ENCODE data around the gene MYOZ3.

The MYOZ3 gene

DNA sequence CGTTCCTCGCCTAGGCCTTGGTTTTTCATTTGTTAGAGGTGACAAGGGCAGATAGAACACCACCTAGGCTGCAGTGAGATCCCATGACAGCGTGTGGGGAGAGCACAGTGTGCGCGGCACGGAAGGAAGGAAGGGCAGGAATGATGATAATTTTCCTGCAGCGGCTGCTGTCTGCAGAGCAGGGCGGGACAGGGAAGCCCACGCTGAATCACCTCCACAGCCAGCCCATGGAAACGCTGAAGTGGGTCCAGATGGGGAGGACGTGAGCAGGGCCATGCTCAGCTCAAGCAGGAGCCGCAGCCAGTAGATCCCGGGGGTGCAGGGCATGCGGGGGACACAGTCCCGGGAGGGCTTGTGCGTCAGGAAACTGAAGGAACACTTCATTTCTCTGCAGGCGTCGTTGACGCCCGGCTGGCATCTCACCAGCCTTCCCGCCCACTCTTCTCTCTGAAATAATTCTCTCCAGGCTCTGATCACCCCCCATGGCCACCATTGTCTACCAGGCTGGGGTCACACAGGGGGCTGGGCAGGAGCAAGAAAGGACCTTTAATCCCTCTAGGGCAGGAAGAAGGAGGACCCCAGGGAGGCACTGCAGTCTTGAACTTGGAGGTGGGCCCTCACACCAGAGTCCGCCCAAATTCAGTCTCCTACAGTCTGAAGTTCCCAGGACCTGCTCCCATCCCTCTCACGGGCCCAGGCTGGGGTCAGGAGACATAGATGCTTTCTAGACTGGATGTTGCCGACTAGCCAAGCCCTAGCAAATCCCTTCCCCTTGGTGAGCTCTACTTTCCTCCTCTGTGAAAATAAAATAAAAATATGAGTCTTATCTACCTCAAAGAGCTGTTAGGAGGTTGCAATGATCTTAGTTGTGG is 41.5 kb upstream of the MYOZ3 start:
- no peaks in the 10 kb centered on the region for H3K36me3 ChIP-seq (ENCODE audit: insufficient read depth, low read length)
- no peak overlapping the region for H3K9ac ChIP-seq (ENCODE audit: low read length)
- no peaks in the 10 kb centered on the region for H3K27me3 ChIP-seq (ENCODE audit: control insufficient read depth in 1 of 2, insufficient read depth in 2 of 2, low read length in 2 of 2)
- H3K27ac ChIP-seq (ENCODE audit: low read depth, low read length) = no peak overlapping the region
- H3K4me1 ChIP-seq (ENCODE audit: insufficient read depth, low read length) = peaks cover 48% of the 10 kb centered on the region
- no peak overlapping the region for H3K4me3 ChIP-seq (ENCODE audit: low read depth in 1 of 2, low read length in 2 of 2)
- H3K9me3 ChIP-seq (ENCODE audit: low read length) = no peaks in the 10 kb centered on the region

DNA sequence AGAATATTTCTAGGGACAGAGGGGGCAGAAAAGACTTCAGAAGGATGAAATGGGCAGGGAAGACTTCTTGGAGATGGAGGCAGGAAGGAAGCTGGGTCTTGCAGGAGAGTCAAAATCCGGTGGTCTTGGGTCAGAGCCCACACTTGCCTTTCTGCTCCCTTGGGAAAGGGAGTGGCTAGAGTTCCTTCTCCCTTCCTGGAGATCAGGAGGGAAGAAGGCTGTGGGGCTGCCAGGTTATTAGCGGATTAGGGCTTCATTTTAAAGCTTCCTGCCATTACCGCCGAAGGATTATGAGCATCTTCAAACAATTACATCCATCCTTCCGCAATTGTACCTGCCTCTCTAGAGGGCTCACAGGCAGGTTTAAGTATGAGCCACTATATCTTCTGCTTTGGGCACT is 39.8 kb upstream of the MYOZ3 start:
- Histone ChIP-seq H3K4me1 (ENCODE audit: insufficient read depth, low read length) (peaks cover 43% of the 10 kb centered on the region), H3K27ac (ENCODE audit: low read depth, low read length) (no peak overlapping the region), H3K36me3 (ENCODE audit: insufficient read depth, low read length) (no peaks in the 10 kb centered on the region), H3K4me3 (ENCODE audit: low read depth in 1 of 2, low read length in 2 of 2) (no peak overlapping the region), H3K9me3 (ENCODE audit: low read length) (no peaks in the 10 kb centered on the region), H3K27me3 (ENCODE audit: control insufficient read depth in 1 of 2, insufficient read depth in 2 of 2, low read length in 2 of 2) (peaks cover 0 to 9% of the 10 kb centered on the region in 2 donors), H3K9ac (ENCODE audit: low read length) (no peak overlapping the region)

DNA sequence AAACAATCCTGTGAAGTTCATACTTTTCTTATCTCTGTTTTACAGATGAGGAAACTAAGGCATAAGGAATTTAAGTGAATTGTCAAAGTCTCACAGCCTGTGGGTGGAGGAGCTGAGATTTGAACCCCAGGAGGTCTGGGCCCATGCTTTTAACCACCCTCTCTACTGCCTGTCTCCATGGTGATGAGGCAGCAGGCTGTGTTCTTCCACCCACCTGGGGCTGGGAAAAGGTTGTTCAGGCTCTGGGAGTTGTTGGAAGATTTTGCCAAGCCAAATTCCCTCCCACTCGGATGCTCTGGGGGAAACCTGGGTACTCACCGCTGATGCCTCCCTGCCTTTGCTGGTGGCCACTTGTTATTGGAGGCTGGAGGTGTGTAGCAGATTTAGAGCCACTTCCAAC is 38.9 kb upstream of the MYOZ3 start:
- Histone ChIP-seq H3K36me3 (ENCODE audit: insufficient read depth, low read length) (no peaks in the 10 kb centered on the region), H3K27ac (ENCODE audit: low read depth, low read length) (no peak overlapping the region), H3K4me3 (ENCODE audit: low read depth in 1 of 2, low read length in 2 of 2) (no peak overlapping the region), H3K9ac (ENCODE audit: low read length) (no peak overlapping the region), H3K9me3 (ENCODE audit: low read length) (no peaks in the 10 kb centered on the region), H3K27me3 (ENCODE audit: control insufficient read depth in 1 of 2, insufficient read depth in 2 of 2, low read length in 2 of 2) (peaks cover 0 to 9% of the 10 kb centered on the region in 2 donors), H3K4me1 (ENCODE audit: insufficient read depth, low read length) (peaks cover 47% of the 10 kb centered on the region)

DNA sequence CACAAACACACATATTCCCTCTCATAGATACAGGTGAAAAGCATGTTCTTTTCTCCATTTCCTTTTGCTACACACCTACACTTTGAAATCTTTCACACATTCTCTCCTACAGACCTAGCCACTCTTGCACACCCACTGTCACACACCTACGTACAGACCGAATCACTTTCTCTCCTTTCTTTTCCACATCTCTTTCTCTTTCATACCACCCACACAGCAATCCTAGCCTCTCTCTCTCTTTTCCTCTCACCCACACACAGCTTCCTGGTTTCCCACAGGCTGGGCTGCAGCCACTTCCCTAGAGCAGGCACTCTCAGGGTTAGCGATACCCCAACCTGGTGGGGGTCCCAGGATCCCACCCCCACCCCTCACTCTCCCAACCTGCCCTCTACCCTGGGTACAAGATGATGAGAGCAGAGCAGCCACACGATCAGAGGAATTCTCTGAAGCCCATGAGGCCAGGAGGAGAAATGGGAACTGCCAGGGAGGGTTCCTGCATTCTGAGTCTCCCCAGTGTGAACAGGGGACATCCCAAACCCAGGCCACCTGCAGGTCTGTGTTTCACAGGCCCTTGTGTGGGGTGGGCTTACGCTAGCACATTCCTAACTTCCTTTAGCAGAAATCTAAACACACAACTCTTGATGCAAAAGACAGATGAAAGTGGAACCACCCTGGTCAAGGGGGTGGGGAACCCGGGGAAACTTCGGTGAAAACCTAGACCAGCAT is 37.7 kb upstream of the MYOZ3 start:
- Histone ChIP-seq H3K9ac (ENCODE audit: low read length) (no peak overlapping the region), H3K27me3 (ENCODE audit: control insufficient read depth in 1 of 2, insufficient read depth in 2 of 2, low read length in 2 of 2) (peaks cover 0 to 9% of the 10 kb centered on the region in 2 donors), H3K4me1 (ENCODE audit: insufficient read depth, low read length) (peaks cover 50% of the 10 kb centered on the region), H3K27ac (ENCODE audit: low read depth, low read length) (no peak overlapping the region), H3K36me3 (ENCODE audit: insufficient read depth, low read length) (no peaks in the 10 kb centered on the region), H3K4me3 (ENCODE audit: low read depth in 1 of 2, low read length in 2 of 2) (no peak overlapping the region), H3K9me3 (ENCODE audit: low read length) (no peaks in the 10 kb centered on the region)

DNA sequence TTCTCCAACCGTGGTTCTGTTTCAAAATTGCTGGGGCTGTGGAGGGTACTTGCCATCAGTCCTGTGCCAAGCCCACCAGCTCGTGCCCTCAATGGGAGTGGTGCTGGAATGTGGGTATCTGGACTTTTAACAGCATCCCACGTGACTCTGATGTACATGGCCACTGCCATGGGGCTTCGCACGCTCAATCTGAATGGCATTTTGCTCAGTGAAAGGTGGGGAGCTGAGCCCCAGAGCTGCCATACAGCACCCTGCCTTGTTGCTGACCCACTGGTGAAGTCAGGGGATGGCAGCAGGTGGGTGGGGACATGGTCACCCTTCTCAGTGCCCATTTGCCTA is 37.2 kb upstream of the MYOZ3 start:
- Histone ChIP-seq H3K4me1 (ENCODE audit: insufficient read depth, low read length) (peaks cover 44% of the 10 kb centered on the region), H3K27ac (ENCODE audit: low read depth, low read length) (no peak overlapping the region), H3K27me3 (ENCODE audit: control insufficient read depth in 1 of 2, insufficient read depth in 2 of 2, low read length in 2 of 2) (peaks cover 0 to 9% of the 10 kb centered on the region in 2 donors), H3K4me3 (ENCODE audit: low read depth in 1 of 2, low read length in 2 of 2) (no peak overlapping the region), H3K9ac (ENCODE audit: low read length) (no peak overlapping the region), H3K9me3 (ENCODE audit: low read length) (no peaks in the 10 kb centered on the region), H3K36me3 (ENCODE audit: insufficient read depth, low read length) (no peaks in the 10 kb centered on the region)

DNA sequence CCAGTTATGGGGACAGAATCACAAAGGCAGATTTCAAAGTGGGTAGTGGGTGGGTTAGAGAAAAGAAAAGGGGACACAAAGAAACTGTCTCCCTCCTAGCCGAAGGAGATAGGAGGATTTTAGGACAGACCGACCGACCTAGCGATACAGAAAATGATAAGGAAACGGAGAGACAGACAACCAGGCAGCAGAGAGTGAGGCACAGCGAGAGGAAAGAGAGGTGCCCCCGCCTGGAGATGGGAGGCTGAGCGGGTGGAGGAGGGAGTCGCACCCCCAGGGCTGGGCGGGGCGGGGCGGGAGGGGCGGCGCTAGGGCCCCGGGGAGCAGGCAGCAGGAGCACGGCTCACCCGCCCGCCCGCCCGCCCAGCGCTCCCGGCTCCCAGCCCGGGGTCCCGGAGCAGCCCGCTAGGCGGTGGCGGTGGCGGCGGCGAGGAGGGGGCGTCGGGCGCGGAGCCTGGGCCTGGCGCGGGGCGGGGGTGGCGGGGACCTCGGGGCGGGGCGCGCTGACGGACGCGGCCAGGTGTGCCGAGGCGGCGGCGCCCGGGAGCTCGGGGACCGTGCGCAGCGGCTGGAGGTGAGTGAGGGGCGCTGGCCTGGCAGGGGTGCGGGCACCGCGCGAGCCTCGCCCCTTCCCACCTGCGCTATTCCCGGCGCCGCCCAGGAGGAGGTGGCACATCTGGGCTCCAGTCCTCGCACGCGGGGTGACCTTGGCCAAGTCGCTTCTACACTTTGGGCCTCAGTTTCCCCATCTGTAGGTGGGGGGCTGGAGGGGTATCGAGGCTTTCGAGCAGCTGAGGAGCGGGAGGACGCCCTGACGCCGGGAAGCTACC is 36.5 kb upstream of the MYOZ3 start:
- Histone ChIP-seq H3K36me3 (ENCODE audit: insufficient read depth, low read length) (no peaks in the 10 kb centered on the region), H3K27ac (ENCODE audit: low read depth, low read length) (peak overlapping the region; percentile 61), H3K4me1 (ENCODE audit: insufficient read depth, low read length) (peaks cover 41% of the 10 kb centered on the region), H3K27me3 (ENCODE audit: control insufficient read depth in 1 of 2, insufficient read depth in 2 of 2, low read length in 2 of 2) (peaks cover 0 to 9% of the 10 kb centered on the region in 2 donors), H3K9me3 (ENCODE audit: low read length) (no peaks in the 10 kb centered on the region), H3K9ac (ENCODE audit: low read length) (peak overlapping the region; percentile 75), H3K4me3 (ENCODE audit: low read depth in 1 of 2, low read length in 2 of 2) (peak overlapping the region; percentile 65 to 84)

DNA sequence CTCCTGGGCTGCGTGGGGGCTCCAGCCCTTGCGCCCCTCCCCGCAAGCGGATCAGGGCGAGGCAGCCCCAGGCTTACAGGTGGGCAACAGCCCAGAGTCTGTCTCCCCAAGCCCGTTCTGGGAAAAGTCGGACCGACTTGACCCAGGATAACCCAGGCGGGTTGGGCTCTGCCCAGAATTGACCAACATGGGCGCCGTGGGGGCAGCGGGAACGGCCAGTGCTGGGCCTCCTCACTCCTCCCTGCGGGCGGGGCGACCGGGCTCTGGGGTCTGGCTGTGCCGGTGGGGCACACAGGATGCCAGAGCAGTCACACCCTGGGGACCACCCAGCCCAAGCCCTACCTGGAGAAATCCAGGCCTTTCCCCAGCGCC is 35.9 kb upstream of the MYOZ3 start:
- Histone ChIP-seq H3K27ac (ENCODE audit: low read depth, low read length) (peak overlapping the region; percentile 61), H3K27me3 (ENCODE audit: control insufficient read depth in 1 of 2, insufficient read depth in 2 of 2, low read length in 2 of 2) (peaks cover 0 to 9% of the 10 kb centered on the region in 2 donors), H3K9ac (ENCODE audit: low read length) (peak overlapping the region; percentile 75), H3K36me3 (ENCODE audit: insufficient read depth, low read length) (no peaks in the 10 kb centered on the region), H3K9me3 (ENCODE audit: low read length) (no peaks in the 10 kb centered on the region), H3K4me3 (ENCODE audit: low read depth in 1 of 2, low read length in 2 of 2) (peak overlapping the region; percentile 65 to 84), H3K4me1 (ENCODE audit: insufficient read depth, low read length) (peaks cover 37% of the 10 kb centered on the region)

DNA sequence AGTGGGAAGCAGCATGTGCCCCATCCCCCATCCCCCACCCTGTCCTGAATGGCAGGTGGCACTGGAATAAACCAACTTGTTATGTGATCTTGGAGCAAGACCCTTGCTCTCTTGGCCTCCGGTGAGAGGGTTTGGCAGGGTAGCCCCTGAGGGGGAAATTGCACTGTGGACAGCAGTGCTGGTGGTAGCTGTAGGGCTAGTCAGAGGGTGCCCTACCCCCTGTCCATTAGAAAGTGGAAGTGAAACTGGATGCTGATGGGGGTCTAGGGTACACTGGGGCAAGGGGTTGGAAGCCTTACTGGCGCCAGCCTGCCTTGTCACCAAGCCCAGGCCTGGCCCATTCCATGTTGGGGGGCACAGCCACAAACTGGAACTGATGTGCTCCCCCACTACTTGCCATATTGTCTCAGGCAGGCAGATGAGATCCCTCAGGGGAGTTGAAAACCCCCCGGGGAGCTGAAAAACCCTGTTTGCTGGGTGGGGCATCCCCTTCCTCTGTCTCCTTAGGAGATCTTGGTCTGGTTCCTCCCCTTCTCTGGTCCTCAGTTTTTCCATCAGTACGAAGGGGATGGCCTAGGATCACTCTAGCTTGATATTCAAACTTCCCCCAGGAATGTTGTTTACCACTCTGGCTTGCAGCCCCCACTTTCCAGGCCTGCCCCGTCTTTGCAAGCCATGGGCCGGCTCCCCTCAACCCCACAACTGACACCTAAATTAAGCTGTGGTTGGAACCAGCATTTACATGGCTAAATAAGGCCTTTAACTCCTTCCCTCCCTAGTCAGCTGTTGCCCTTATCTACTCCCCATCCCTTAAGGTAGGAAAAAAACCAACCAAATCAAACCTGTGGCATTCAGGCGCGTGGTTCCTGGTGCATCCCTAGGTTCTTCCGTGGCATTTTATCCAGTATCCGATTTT is 35.0 kb upstream of the MYOZ3 start:
- H3K9ac ChIP-seq (ENCODE audit: low read length) = peak overlapping the region; percentile 75
- peaks cover 37% of the 10 kb centered on the region for H3K4me1 ChIP-seq (ENCODE audit: insufficient read depth, low read length)
- H3K4me3 ChIP-seq (ENCODE audit: low read depth in 1 of 2, low read length in 2 of 2) = peak overlapping the region in 1 of 2 donors; percentile 65
- H3K27me3 ChIP-seq (ENCODE audit: control insufficient read depth in 1 of 2, insufficient read depth in 2 of 2, low read length in 2 of 2) = peaks cover 0 to 9% of the 10 kb centered on the region in 2 donors
- H3K9me3 ChIP-seq (ENCODE audit: low read length) = no peaks in the 10 kb centered on the region
- peak overlapping the region; percentile 61 for H3K27ac ChIP-seq (ENCODE audit: low read depth, low read length)
- H3K36me3 ChIP-seq (ENCODE audit: insufficient read depth, low read length) = no peaks in the 10 kb centered on the region

DNA sequence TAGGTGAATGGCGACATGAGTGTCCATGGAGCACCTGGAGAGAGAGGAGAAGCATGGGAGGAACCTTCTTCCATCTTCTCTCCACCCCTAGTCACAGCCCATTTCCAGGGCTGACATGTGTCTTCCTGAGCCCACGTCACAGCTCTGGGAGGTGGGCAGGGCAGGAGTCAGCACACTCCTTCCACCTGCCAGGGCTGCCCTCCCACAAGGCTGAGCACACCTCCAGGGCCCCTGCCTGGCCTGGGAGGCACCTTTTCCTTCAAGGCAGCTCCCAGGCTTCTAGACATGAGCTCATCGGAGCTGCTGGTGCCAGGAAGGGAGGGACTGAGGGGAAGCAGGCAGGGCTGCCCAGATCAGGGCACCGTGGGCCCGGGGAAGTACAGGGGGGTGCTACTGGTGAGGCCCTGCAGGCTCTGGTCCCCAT is 34.2 kb upstream of the MYOZ3 start:
- Histone ChIP-seq H3K4me1 (ENCODE audit: insufficient read depth, low read length) (peaks cover 37% of the 10 kb centered on the region), H3K9ac (ENCODE audit: low read length) (peak overlapping the region; percentile 2), H3K27ac (ENCODE audit: low read depth, low read length) (peak overlapping the region; percentile 42)

DNA sequence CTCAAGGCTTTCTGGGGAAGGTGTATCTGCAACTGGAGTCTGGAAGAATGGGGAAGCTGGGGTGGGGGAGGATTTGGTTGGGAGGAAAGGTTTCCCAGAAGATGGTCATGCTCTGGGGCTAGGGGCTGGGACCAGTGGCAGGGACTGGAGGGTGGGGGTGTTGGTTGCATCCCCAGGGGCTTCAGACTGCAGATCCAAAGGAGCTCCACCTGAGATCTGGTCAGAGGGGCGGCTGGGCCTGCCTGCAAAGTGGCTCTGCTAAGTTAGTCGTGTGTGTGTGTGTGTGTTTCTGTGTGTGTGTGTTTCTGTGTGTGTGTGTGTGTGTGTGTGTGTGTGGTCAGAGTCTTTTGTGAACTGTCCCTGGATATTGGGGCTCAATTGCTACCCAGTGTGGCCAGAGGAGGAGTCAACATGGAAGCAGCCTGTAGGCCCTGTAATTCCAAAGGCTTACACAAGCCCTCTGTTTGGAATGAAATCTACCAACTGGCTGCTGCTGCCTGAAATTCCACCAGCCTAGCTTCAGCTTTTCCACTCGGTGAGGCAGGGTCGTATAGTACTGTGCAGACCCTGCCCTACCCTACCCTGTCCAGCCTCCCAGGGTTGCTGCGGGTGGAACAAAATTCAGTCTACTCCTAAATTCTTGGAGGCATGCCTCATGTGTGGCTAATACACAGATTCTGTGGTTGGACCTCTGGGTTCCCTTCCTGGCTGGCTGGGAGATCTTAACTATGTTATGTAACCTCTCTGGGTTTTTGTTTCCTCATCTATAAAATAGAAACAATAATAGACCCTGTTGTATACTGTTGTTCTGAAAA is 33.1 kb upstream of the MYOZ3 start:
- no peak overlapping the region for H3K27ac ChIP-seq (ENCODE audit: low read depth, low read length)
- H3K4me3 ChIP-seq (ENCODE audit: low read depth in 1 of 2, low read length in 2 of 2) = no peak overlapping the region
- H3K9ac ChIP-seq (ENCODE audit: low read length) = no peak overlapping the region
- peaks cover 0 to 9% of the 10 kb centered on the region in 2 donors for H3K27me3 ChIP-seq (ENCODE audit: control insufficient read depth in 1 of 2, insufficient read depth in 2 of 2, low read length in 2 of 2)
- no peaks in the 10 kb centered on the region for H3K9me3 ChIP-seq (ENCODE audit: low read length)
- H3K4me1 ChIP-seq (ENCODE audit: insufficient read depth, low read length) = peaks cover 37% of the 10 kb centered on the region
- no peaks in the 10 kb centered on the region for H3K36me3 ChIP-seq (ENCODE audit: insufficient read depth, low read length)

More for the DNA sequence above, 34.2 kb upstream of the MYOZ3 start:
- H3K9me3 ChIP-seq (ENCODE audit: low read length) = no peaks in the 10 kb centered on the region
- no peaks in the 10 kb centered on the region for H3K36me3 ChIP-seq (ENCODE audit: insufficient read depth, low read length)
- peak overlapping the region in 1 of 2 donors; percentile 65 for H3K4me3 ChIP-seq (ENCODE audit: low read depth in 1 of 2, low read length in 2 of 2)
- peaks cover 0 to 9% of the 10 kb centered on the region in 2 donors for H3K27me3 ChIP-seq (ENCODE audit: control insufficient read depth in 1 of 2, insufficient read depth in 2 of 2, low read length in 2 of 2)

All from muscle layer of colon (tissue), 2 donors.